ENCODE measurements around the gene PHLPP1.

The PHLPP1 gene

GRCh38 chr18:62914871-62915392 is 199.6 kb downstream of the PHLPP1 start:
- H3K4me3 ChIP-seq (ENCODE audit: low read length in 2 of 2) = no peak overlapping the region
- no peak overlapping the region for H3K27ac ChIP-seq (ENCODE audit: low read length)
- H3K9ac ChIP-seq (ENCODE audit: low read length in 2 of 2) = no peak overlapping the region
- no peaks in the 10 kb centered on the region for H3K27me3 ChIP-seq (ENCODE audit: control insufficient read depth in 1 of 2, insufficient read depth in 2 of 2, low read length in 2 of 2)
- no peaks in the 10 kb centered on the region for H3K9me3 ChIP-seq (ENCODE audit: control insufficient read depth in 2 of 2, low read length in 2 of 2)
- H3K36me3 ChIP-seq (ENCODE audit: control insufficient read depth in 2 of 2, insufficient read depth in 2 of 2, low read length in 2 of 2) = peaks cover 0 to 2% of the 10 kb centered on the region in 2 donors
- H3K4me1 ChIP-seq (ENCODE audit: control insufficient read depth, insufficient read depth, low read length) = no peaks in the 10 kb centered on the region

- Histone ChIP-seq H3K9ac (ENCODE audit: low read length in 2 of 2) (no peak overlapping the region), H3K27ac (ENCODE audit: low read length) (no peak overlapping the region), H3K36me3 (ENCODE audit: control insufficient read depth in 2 of 2, insufficient read depth in 2 of 2, low read length in 2 of 2) (peaks cover 0 to 2% of the 10 kb centered on the region in 2 donors), H3K4me1 (ENCODE audit: control insufficient read depth, insufficient read depth, low read length) (no peaks in the 10 kb centered on the region), H3K9me3 (ENCODE audit: control insufficient read depth in 2 of 2, low read length in 2 of 2) (no peaks in the 10 kb centered on the region), H3K4me3 (ENCODE audit: low read length in 2 of 2) (no peak overlapping the region), H3K27me3 (ENCODE audit: control insufficient read depth in 1 of 2, insufficient read depth in 2 of 2, low read length in 2 of 2) (no peaks in the 10 kb centered on the region)
Observed at GRCh38 chr18:62918361-62918760, 203.0 kb downstream of the PHLPP1 start.

GRCh38 chr18:62919109-62919838 is 203.9 kb downstream of the PHLPP1 start:
- Histone ChIP-seq H3K4me3 (ENCODE audit: low read length in 2 of 2) (no peak overlapping the region), H3K27ac (ENCODE audit: low read length) (no peak overlapping the region), H3K36me3 (ENCODE audit: control insufficient read depth in 2 of 2, insufficient read depth in 2 of 2, low read length in 2 of 2) (peaks cover 0 to 2% of the 10 kb centered on the region in 2 donors), H3K9me3 (ENCODE audit: control insufficient read depth in 2 of 2, low read length in 2 of 2) (no peaks in the 10 kb centered on the region), H3K27me3 (ENCODE audit: control insufficient read depth in 1 of 2, insufficient read depth in 2 of 2, low read length in 2 of 2) (no peaks in the 10 kb centered on the region), H3K9ac (ENCODE audit: low read length in 2 of 2) (no peak overlapping the region), H3K4me1 (ENCODE audit: control insufficient read depth, insufficient read depth, low read length) (no peaks in the 10 kb centered on the region)

- H3K27me3 ChIP-seq (ENCODE audit: control insufficient read depth in 1 of 2, insufficient read depth in 2 of 2, low read length in 2 of 2) = no peaks in the 10 kb centered on the region
- no peaks in the 10 kb centered on the region for H3K4me1 ChIP-seq (ENCODE audit: control insufficient read depth, insufficient read depth, low read length)
- no peak overlapping the region for H3K4me3 ChIP-seq (ENCODE audit: low read length in 2 of 2)
- H3K36me3 ChIP-seq (ENCODE audit: control insufficient read depth in 2 of 2, insufficient read depth in 2 of 2, low read length in 2 of 2) = no peaks in the 10 kb centered on the region
- H3K27ac ChIP-seq (ENCODE audit: low read length) = no peak overlapping the region
- H3K9me3 ChIP-seq (ENCODE audit: control insufficient read depth in 2 of 2, low read length in 2 of 2) = no peaks in the 10 kb centered on the region
- H3K9ac ChIP-seq (ENCODE audit: low read length in 2 of 2) = no peak overlapping the region
Observed at GRCh38 chr18:62925031-62925688, 209.8 kb downstream of the PHLPP1 start.

- no peaks in the 10 kb centered on the region for H3K9me3 ChIP-seq (ENCODE audit: control insufficient read depth in 2 of 2, low read length in 2 of 2)
- no peaks in the 10 kb centered on the region for H3K4me1 ChIP-seq (ENCODE audit: control insufficient read depth, insufficient read depth, low read length)
- no peak overlapping the region for H3K4me3 ChIP-seq (ENCODE audit: low read length in 2 of 2)
- H3K27me3 ChIP-seq (ENCODE audit: control insufficient read depth in 1 of 2, insufficient read depth in 2 of 2, low read length in 2 of 2) = no peaks in the 10 kb centered on the region
- H3K27ac ChIP-seq (ENCODE audit: low read length) = no peak overlapping the region
- H3K9ac ChIP-seq (ENCODE audit: low read length in 2 of 2) = no peak overlapping the region
- H3K36me3 ChIP-seq (ENCODE audit: control insufficient read depth in 2 of 2, insufficient read depth in 2 of 2, low read length in 2 of 2) = no peaks in the 10 kb centered on the region
Observed at GRCh38 chr18:62928326-62928725, 213.0 kb downstream of the PHLPP1 start.

- Histone ChIP-seq H3K4me1 (ENCODE audit: control insufficient read depth, insufficient read depth, low read length) (no peaks in the 10 kb centered on the region), H3K9ac (ENCODE audit: low read length in 2 of 2) (no peak overlapping the region), H3K36me3 (ENCODE audit: control insufficient read depth in 2 of 2, insufficient read depth in 2 of 2, low read length in 2 of 2) (no peaks in the 10 kb centered on the region), H3K27ac (ENCODE audit: low read length) (no peak overlapping the region), H3K27me3 (ENCODE audit: control insufficient read depth in 1 of 2, insufficient read depth in 2 of 2, low read length in 2 of 2) (no peaks in the 10 kb centered on the region), H3K4me3 (ENCODE audit: low read length in 2 of 2) (no peak overlapping the region), H3K9me3 (ENCODE audit: control insufficient read depth in 2 of 2, low read length in 2 of 2) (no peaks in the 10 kb centered on the region)
Observed at GRCh38 chr18:62933261-62933887, 218.0 kb downstream of the PHLPP1 start.

GRCh38 chr18:62935994-62936393 is 220.7 kb downstream of the PHLPP1 start:
- Histone ChIP-seq H3K9me3 (ENCODE audit: control insufficient read depth in 2 of 2, low read length in 2 of 2) (no peaks in the 10 kb centered on the region), H3K27ac (ENCODE audit: low read length) (no peak overlapping the region), H3K36me3 (ENCODE audit: control insufficient read depth in 2 of 2, insufficient read depth in 2 of 2, low read length in 2 of 2) (no peaks in the 10 kb centered on the region), H3K4me3 (ENCODE audit: low read length in 2 of 2) (no peak overlapping the region), H3K27me3 (ENCODE audit: control insufficient read depth in 1 of 2, insufficient read depth in 2 of 2, low read length in 2 of 2) (no peaks in the 10 kb centered on the region), H3K4me1 (ENCODE audit: control insufficient read depth, insufficient read depth, low read length) (no peaks in the 10 kb centered on the region), H3K9ac (ENCODE audit: low read length in 2 of 2) (no peak overlapping the region)

- no peak overlapping the region for H3K27ac ChIP-seq (ENCODE audit: low read length)
- no peaks in the 10 kb centered on the region for H3K36me3 ChIP-seq (ENCODE audit: control insufficient read depth in 2 of 2, insufficient read depth in 2 of 2, low read length in 2 of 2)
- no peak overlapping the region for H3K9ac ChIP-seq (ENCODE audit: low read length in 2 of 2)
Observed at GRCh38 chr18:62937065-62937464, 221.7 kb downstream of the PHLPP1 start.

GRCh38 chr18:62938006-62938405 is 222.7 kb downstream of the PHLPP1 start:
- Histone ChIP-seq H3K4me3 (ENCODE audit: low read length in 2 of 2) (no peak overlapping the region), H3K36me3 (ENCODE audit: control insufficient read depth in 2 of 2, insufficient read depth in 2 of 2, low read length in 2 of 2) (no peaks in the 10 kb centered on the region), H3K27ac (ENCODE audit: low read length) (no peak overlapping the region), H3K9ac (ENCODE audit: low read length in 2 of 2) (no peak overlapping the region), H3K9me3 (ENCODE audit: control insufficient read depth in 2 of 2, low read length in 2 of 2) (no peaks in the 10 kb centered on the region), H3K4me1 (ENCODE audit: control insufficient read depth, insufficient read depth, low read length) (no peaks in the 10 kb centered on the region), H3K27me3 (ENCODE audit: control insufficient read depth in 1 of 2, insufficient read depth in 2 of 2, low read length in 2 of 2) (no peaks in the 10 kb centered on the region)

More at GRCh38 chr18:62937065-62937464, 221.7 kb downstream of the PHLPP1 start:
- Histone ChIP-seq H3K4me3 (ENCODE audit: low read length in 2 of 2) (no peak overlapping the region), H3K9me3 (ENCODE audit: control insufficient read depth in 2 of 2, low read length in 2 of 2) (no peaks in the 10 kb centered on the region), H3K4me1 (ENCODE audit: control insufficient read depth, insufficient read depth, low read length) (no peaks in the 10 kb centered on the region), H3K27me3 (ENCODE audit: control insufficient read depth in 1 of 2, insufficient read depth in 2 of 2, low read length in 2 of 2) (no peaks in the 10 kb centered on the region)

GRCh38 chr18:62938487-62938886 is 223.1 kb downstream of the PHLPP1 start:
- Histone ChIP-seq H3K4me3 (ENCODE audit: low read length in 2 of 2) (no peak overlapping the region), H3K27me3 (ENCODE audit: control insufficient read depth in 1 of 2, insufficient read depth in 2 of 2, low read length in 2 of 2) (no peaks in the 10 kb centered on the region), H3K36me3 (ENCODE audit: control insufficient read depth in 2 of 2, insufficient read depth in 2 of 2, low read length in 2 of 2) (no peaks in the 10 kb centered on the region), H3K9me3 (ENCODE audit: control insufficient read depth in 2 of 2, low read length in 2 of 2) (no peaks in the 10 kb centered on the region), H3K4me1 (ENCODE audit: control insufficient read depth, insufficient read depth, low read length) (no peaks in the 10 kb centered on the region), H3K9ac (ENCODE audit: low read length in 2 of 2) (no peak overlapping the region), H3K27ac (ENCODE audit: low read length) (no peak overlapping the region)
